Gastroesophageal sphincter (tissue), 4 donors: ENCODE measurements around the gene PDX1. TPM values are rescaled to one million over a fixed set of nuclear protein-coding genes. Genes with fewer than 3 reads are reported as not detected.

Experiments
- ATAC-seq: fragments of 150-250 bp; one replicate; pipeline ENCODE4 v1.9.1; 2016; ENCODE audit warnings: mild to moderate bottlenecking, moderate library complexity
- H3K27ac ChIP-seq, 4 donors: fragments of 200-600 bp; sonication (generic) in 3 of 4; 1 replicate in 3 of 4; 2 replicates in 1 of 4; pipeline ENCODE4 v1.5.1; 2016 to 2019
- H3K27me3 ChIP-seq: fragments of 200-600 bp; sonication (generic); one replicate; pipeline ENCODE4 v1.5.1; 2019
- H3K36me3 ChIP-seq, 2 donors: fragments of 200-600 bp; sonication (generic); one replicate each; pipeline ENCODE4 v1.5.1; 2019; ENCODE audit warnings: control low read depth in 1 of 2
- H3K4me1 ChIP-seq, 3 donors: fragments of 200-600 bp; sonication (generic); 1 replicate in 2 of 3; 2 replicates in 1 of 3; pipeline ENCODE4 v1.5.1; 2016 to 2019; ENCODE audit warnings: control low read depth in 2 of 3
- H3K4me3 ChIP-seq, 2 donors: fragments of 200-600 bp; sonication (generic); one replicate each; pipeline ENCODE4 v1.5.1; 2019; ENCODE audit warnings: mild to moderate bottlenecking in 1 of 2, moderate library complexity in 1 of 2
- H3K9me3 ChIP-seq, 3 donors: fragments of 200-600 bp; sonication (generic); one replicate each; pipeline ENCODE4 v1.5.1; 2017 to 2019; ENCODE audit warnings: control low read depth in 2 of 3
- EP300 ChIP-seq: sonication (generic); formaldehyde crosslinking; IDR thresholded peaks from one replicate; pipeline ENCODE4 v1.6.1; 2017; ENCODE audit warnings: antibody characterized with exemption, mild to moderate bottlenecking
- POLR2A ChIP-seq, 2 donors: fragments of 450-650 bp; IDR thresholded peaks; one replicate each; pipeline ENCODE4 v1.6.1; 2017; ENCODE audit warnings: antibody characterized with exemption in 2 of 2, mild to moderate bottlenecking in 2 of 2, moderate library complexity in 1 of 2
- POLR2AphosphoS5 ChIP-seq: sonication (generic); formaldehyde crosslinking; IDR thresholded peaks from one replicate; pipeline ENCODE4 v1.6.1; 2017; ENCODE audit warnings: antibody characterized with exemption
- WGBS, 2 donors: methylation state at CpG; one replicate each; pipeline ENCODE4 v1.1.5; 2018; ENCODE audit warnings: low coverage in 1 of 2; 5-methylcytosine and 5-hydroxymethylcytosine counted together
- total RNA-seq, 4 donors: library from RNA; depleted of rRNA; stranded (reverse); fragments of >200 nt; gene quantifications; one replicate each; pipeline ENCODE4 v1.1.0, GENCODE V29; 2016
- TF ChIP-seq, protein P1 (sequence below), 4 experiments: fragments of 200-600 bp in 2 of 4; fragments of 450-650 bp in 2 of 4; sonication (generic) in 1 of 4; IDR thresholded peaks; one replicate each; pipeline ENCODE4 v1.5.1; 2017 to 2019; ENCODE audit warnings: antibody characterized with exemption in 4 of 4, mild to moderate bottlenecking in 2 of 4, moderate library complexity in 2 of 4

Gene PDX1
- total RNA-seq, 4 donors from 2014 or later: not detected

DNA sequence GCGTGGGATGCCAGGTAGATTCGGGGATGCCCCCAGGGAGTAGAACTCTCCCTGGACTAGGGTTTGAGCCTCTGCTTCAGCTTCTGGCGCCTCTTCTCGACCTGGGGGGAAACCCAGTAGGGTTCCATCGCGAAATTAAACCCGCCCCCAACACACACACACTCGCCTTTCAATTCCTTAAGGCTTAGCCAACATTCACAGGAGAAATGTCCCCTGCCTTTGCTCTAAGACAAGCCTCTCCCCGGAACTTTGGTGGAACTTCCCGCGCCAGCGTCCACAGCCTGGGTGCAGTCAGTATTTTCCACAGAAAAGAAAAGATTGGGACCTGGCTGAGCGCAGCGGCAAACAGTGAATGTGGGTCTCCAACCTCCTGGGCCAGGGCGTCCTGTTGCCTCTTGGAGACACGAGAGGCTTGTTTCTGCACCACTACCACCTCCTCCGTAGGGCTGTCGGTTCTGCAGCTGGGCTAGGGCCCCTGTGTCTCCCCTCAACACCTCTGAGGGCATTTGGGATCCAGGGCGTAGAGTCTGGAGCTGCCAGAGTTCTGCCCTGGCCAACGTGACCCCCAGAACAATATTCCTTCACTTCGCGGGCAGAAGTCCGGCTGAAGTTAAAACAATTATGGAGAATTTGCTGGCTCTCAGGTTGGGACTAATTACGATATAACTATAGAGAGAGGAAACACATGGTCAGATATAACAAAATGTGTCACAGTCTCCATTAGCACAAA lies 3.2 kb downstream of the PDX1 start:
- TF ChIP-seq, protein P1, sequence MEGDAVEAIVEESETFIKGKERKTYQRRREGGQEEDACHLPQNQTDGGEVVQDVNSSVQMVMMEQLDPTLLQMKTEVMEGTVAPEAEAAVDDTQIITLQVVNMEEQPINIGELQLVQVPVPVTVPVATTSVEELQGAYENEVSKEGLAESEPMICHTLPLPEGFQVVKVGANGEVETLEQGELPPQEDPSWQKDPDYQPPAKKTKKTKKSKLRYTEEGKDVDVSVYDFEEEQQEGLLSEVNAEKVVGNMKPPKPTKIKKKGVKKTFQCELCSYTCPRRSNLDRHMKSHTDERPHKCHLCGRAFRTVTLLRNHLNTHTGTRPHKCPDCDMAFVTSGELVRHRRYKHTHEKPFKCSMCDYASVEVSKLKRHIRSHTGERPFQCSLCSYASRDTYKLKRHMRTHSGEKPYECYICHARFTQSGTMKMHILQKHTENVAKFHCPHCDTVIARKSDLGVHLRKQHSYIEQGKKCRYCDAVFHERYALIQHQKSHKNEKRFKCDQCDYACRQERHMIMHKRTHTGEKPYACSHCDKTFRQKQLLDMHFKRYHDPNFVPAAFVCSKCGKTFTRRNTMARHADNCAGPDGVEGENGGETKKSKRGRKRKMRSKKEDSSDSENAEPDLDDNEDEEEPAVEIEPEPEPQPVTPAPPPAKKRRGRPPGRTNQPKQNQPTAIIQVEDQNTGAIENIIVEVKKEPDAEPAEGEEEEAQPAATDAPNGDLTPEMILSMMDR (IDR thresholded peaks at IDR 0.05): no peak
- TF ChIP-seq EP300 (no peak), POLR2AphosphoS5 (no peak), POLR2A (IDR thresholded peaks at IDR 0.05) (no peak)
- no peak for ATAC-seq
- Histone ChIP-seq H3K27ac (no peak overlapping the region), H3K27me3 (peaks cover 100% of the 10 kb centered on the region), H3K36me3 (no peaks in the 10 kb centered on the region), H3K9me3 (no peaks in the 10 kb centered on the region), H3K4me1 (peaks cover 0 to 63% (median 19%) of the 10 kb centered on the region in 3 donors), H3K4me3 (no peak overlapping the region)
- WGBS, 2 donors: 10 to 20% methylated on average over 1 to 2 of the region's 24 CpGs

DNA sequence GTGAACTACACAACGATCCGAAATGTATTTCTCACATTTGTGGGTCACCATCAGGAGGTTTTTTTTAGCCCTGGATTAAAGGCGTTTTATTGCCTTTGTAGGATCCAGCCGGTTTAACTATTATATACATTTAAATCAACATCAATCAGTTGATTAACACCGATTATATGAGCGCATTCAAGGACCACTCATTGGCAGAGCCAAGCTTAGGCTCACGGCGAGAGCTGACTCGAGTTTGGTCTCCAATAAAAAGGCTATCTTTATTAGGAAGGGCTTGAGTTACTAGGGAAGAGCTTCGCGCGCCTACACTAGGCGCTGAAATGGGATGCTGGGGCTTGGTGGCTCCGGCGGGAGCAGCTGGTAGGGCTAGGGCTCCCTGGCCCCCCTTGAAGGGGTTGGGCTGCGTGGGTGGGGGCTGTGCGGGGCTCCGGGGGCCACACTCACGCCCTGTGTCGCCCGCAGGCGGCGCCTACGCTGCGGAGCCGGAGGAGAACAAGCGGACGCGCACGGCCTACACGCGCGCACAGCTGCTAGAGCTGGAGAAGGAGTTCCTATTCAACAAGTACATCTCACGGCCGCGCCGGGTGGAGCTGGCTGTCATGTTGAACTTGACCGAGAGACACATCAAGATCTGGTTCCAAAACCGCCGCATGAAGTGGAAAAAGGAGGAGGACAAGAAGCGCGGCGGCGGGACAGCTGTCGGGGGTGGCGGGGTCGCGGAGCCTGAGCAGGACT lies 4.2 kb downstream of the PDX1 start:
- 2 to 3% methylated on average over 6 to 8 of the region's 48 CpGs for WGBS, 2 donors
- no peak overlapping the region for H3K27ac ChIP-seq
- ATAC-seq: no peak
- TF ChIP-seq POLR2AphosphoS5 (no peak), EP300 (no peak), POLR2A (IDR thresholded peaks at IDR 0.05) (no peak)
- TF ChIP-seq, protein P1 (IDR thresholded peaks at IDR 0.05): no peak
- peaks cover 0 to 59% (median 19%) of the 10 kb centered on the region in 3 donors for H3K4me1 ChIP-seq
- no peaks in the 10 kb centered on the region for H3K9me3 ChIP-seq
- H3K4me3 ChIP-seq: no peak overlapping the region
- H3K36me3 ChIP-seq: no peaks in the 10 kb centered on the region
- H3K27me3 ChIP-seq: peaks cover 100% of the 10 kb centered on the region

DNA sequence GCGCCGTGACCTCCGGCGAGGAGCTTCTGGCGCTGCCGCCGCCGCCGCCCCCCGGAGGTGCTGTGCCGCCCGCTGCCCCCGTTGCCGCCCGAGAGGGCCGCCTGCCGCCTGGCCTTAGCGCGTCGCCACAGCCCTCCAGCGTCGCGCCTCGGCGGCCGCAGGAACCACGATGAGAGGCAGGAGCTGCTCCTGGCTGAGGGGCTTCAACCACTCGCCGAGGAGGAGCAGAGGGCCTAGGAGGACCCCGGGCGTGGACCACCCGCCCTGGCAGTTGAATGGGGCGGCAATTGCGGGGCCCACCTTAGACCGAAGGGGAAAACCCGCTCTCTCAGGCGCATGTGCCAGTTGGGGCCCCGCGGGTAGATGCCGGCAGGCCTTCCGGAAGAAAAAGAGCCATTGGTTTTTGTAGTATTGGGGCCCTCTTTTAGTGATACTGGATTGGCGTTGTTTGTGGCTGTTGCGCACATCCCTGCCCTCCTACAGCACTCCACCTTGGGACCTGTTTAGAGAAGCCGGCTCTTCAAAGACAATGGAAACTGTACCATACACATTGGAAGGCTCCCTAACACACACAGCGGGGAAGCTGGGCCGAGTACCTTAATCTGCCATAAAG lies 4.8 kb downstream of the PDX1 start:
- H3K4me1 ChIP-seq: peaks cover 0 to 52% (median 19%) of the 10 kb centered on the region in 3 donors

DNA sequence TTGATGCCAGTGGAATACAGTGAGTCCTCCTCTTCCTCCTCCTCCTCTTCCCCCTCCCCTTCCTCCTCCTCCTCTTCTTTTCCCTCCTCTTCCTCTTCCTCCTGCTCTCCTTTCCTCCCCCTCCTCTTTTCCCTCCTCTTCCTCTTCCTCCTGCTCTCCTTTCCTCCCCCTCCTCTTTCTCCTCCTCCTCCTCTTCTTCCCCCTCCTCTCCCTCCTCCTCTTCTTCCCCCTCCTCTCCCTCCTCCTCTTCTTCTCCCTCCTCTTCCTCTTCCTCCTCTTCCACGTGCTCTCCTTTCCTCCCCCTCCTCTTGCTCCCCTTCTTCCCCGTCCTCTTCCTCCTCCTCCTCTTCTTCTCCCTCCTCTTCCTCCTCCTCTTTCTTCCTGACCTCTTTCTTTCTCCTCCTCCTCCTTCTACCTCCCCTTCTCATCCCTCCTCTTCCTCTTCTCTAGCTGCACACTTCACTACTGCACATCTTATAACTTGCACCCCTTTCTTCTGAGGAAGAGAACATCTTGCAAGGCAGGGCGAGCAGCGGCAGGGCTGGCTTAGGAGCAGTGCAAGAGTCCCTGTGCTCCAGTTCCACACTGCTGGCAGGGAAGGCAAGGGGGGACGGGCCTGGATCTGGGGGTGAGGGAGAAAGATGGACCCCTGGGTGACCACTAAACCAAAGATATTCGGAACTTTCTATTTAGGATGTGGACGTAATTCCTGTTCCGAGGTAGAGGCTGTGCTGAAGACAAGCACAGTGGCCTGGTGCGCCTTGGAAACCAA lies 5.6 kb downstream of the PDX1 start:
- no peak for ATAC-seq
- peaks cover 0 to 45% (median 12%) of the 10 kb centered on the region in 3 donors for H3K4me1 ChIP-seq
- no peaks in the 10 kb centered on the region for H3K9me3 ChIP-seq
- no peaks in the 10 kb centered on the region for H3K36me3 ChIP-seq
- H3K4me3 ChIP-seq: no peak overlapping the region
- 10 to 23% methylated on average over 5 to 8 of the region's 9 CpGs for WGBS, 2 donors
- TF ChIP-seq, protein P1 (IDR thresholded peaks at IDR 0.05): no peak
- TF ChIP-seq POLR2AphosphoS5 (no peak), POLR2A (IDR thresholded peaks at IDR 0.05) (no peak), EP300 (no peak)
- peaks cover 100% of the 10 kb centered on the region for H3K27me3 ChIP-seq
- no peak overlapping the region for H3K27ac ChIP-seq

More for the DNA sequence above, 4.8 kb downstream of the PDX1 start:
- peaks cover 100% of the 10 kb centered on the region for H3K27me3 ChIP-seq
- ATAC-seq: no peak
- no peaks in the 10 kb centered on the region for H3K9me3 ChIP-seq
- 21% methylated on average over 2 of the region's 46 CpGs; no CpG with 5 or more reads in 1 of the 2 donors for WGBS, 2 donors
- TF ChIP-seq POLR2AphosphoS5: no peak
- no peak for TF ChIP-seq POLR2A (IDR thresholded peaks at IDR 0.05)
- TF ChIP-seq EP300: no peak
- TF ChIP-seq, protein P1 (IDR thresholded peaks at IDR 0.05): no peak
- H3K27ac ChIP-seq: no peak overlapping the region
- H3K4me3 ChIP-seq: no peak overlapping the region
- no peaks in the 10 kb centered on the region for H3K36me3 ChIP-seq
